NCI-H2227 treated with DMSO at 0.1 percent for 48 hours (cell line): ENCODE results near the gene ELANE.
A peak's percentile ranks its signal among the peaks of the same experiment; 100 is the strongest.

ENCODE experiments used
- DNase-seq: peaks from one replicate; lab custom pipeline; 2025; lab: John Stamatoyannopoulos, UW

Gene ELANE

GRCh38 chr19:852136-853013, at the start of gene ELANE:
ELANE (plus strand) TSS chr19:852303; CDS start chr19:852329, 26 bp downstream.
- no peak for DNase-seq

- DNase-seq, result peak; percentile 38
Observed at GRCh38 chr19:802498-803098, 49.5 kb upstream of the ELANE start.

DNA sequence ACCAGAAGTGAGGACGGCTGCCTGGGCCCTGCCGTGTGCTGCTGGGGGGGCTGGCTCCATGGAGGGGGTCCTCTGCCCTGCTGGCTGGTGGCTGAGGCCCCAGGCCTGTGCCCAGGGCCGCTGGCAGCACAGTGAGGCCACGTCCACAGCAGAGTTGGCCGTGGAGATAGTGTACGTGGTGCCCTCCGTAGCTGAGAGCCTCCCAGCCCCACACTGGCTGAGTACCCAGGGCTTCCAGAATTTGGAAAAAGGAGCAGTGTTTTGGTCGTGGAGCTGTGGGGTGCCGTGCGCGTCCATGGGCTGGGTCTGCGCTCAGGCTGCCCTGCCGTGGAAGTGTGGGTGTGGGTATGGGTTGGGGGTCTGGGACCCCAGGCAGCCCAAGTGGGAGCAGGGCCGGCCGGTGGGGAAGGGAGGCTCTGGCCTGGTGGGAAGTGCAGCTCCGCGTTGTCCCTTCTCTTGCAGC, 49.0 kb upstream of the ELANE start:
- no peak for DNase-seq

DNA sequence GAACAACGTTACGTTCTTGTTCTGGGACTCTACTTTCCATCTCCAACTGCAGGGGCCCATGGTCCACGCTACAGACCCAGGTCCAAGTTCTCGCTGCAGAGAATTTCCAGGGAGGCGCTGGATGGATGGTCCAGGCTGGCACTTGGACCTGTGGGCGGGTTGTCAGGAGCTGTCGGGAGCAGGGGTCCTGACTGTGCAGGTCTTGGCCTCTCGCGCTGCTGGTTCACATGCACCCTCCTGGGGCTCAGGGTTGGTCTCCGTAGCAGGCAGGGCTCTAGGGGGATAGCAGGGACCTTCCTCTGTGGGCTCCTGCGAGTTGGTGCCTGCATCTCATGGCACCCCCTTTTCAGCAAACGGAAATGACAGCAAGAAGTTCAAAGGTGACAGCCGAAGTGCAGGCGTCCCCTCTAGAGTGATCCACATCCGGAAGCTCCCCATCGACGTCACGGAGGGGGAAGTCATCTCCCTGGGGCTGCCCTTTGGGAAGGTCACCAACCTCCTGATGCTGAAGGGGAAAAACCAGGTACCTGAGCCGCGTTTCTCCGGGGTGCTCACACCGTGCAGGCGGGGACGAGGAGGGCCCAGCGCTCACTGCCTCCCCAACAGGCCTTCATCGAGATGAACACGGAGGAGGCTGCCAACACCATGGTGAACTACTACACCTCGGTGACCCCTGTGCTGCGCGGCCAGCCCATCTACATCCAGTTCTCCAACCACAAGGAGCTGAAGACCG, 48.3 kb upstream of the ELANE start:
- no peak for DNase-seq

DNA sequence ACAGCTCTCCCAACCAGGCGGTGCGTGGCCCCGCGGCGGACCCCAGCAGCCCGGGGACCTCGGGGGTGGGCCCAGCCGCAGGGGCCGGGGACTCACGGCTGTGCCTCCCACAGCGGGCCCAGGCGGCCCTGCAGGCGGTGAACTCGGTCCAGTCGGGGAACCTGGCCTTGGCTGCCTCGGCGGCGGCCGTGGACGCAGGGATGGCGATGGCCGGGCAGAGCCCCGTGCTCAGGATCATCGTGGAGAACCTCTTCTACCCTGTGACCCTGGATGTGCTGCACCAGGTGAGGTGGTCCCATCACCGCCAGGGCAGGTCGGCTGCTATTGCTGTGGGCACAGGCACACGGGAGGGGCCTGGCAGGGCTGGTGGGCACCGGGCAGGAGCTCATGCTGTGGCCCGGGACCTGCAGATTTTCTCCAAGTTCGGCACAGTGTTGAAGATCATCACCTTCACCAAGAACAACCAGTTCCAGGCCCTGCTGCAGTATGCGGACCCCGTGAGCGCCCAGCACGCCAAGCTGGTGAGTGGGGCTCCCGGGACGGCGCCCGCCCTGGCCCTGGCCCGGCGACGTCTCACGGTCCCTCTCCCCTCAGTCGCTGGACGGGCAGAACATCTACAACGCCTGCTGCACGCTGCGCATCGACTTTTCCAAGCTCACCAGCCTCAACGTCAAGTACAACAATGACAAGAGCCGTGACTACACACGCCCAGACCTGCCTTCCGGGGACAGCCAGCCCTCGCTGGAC, 47.5 kb upstream of the ELANE start:
- no peak for DNase-seq

- no peak for DNase-seq
Observed at GRCh38 chr19:805166-805551, 46.9 kb upstream of the ELANE start.

DNA sequence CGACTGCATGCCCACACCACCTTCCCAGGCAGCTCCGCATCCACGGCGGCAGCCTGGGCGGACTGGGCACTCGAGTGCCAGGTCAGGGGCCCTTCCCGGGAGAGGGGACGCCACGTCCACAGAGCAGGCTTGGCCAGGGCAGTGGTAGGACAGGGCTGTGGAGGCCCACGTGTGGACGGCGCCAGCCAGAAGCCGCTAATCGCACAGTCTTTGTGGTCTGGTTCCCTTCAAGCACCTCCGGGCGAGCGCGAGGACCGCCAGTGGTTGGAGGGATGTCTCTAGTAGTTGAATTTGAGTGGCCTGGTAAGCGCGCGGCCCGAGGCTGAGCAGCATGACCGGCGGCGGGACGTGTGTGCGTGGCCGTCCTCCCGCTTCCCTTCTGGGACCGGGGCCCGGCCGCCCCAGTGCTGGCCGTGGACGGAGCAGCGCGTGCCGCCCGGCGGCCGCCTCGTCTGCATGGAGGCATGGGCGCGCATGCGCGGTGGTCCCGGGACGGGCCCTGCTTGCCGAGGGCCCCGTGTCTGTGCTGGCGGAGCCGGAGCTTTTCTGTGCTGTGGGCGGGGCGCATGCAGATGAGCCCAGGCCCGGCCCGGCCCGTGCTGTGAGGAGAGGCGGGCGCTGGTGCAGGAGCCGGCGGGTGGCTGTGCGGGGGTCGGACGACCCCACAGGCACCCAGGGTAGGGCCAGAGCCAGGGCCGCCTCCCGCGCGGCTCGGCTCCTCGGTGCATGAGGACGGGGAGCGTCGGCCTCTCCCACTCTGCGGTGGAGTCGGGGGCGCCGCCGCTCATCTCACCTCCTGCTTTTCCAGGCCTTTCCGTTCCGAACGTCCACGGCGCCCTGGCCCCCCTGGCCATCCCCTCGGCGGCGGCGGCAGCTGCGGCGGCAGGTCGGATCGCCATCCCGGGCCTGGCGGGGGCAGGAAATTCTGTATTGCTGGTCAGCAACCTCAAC, 46.2 kb upstream of the ELANE start:
- DNase-seq, result no peak

- no peak for DNase-seq
Observed at GRCh38 chr19:806815-807421, 45.2 kb upstream of the ELANE start.

DNA sequence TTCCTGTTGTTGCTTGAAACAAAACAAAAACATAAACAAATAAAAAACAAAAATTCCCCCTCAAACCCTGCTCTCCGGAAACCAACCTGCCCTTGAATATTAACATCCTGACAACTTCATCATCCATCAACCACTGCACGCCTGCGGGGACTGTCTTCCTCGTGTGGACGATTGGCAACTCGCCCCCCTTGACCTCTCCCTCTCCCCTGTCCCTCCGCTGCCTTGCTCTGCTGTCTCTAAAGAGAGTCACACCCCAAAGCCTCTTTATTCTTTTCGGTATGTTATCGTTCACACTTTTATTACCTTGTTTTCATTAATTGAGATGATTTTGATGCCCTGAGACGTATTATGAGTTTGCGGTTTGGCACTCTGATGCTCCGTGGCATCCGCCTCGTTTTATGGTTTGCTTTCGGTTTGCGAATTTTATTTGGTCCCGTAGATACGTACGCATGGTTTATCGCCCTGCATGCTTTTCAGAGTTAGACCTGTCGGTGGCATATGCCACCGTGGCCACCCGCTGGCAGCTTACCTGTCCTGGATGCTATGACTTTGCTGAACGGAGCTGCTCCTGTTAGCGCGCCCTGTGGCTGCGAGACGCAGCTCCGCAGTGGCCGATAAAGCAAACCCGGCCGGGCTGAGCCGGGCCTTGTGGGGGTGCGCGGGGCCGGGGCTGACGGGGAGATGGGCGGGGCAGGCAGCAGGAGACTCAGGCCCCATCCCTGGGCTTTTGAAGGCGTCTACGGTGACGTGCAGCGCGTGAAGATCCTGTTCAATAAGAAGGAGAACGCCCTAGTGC, 44.3 kb upstream of the ELANE start:
- no peak for DNase-seq

GRCh38 chr19:808423-808775, 43.7 kb upstream of the ELANE start:
- DNase-seq, result no peak

DNA sequence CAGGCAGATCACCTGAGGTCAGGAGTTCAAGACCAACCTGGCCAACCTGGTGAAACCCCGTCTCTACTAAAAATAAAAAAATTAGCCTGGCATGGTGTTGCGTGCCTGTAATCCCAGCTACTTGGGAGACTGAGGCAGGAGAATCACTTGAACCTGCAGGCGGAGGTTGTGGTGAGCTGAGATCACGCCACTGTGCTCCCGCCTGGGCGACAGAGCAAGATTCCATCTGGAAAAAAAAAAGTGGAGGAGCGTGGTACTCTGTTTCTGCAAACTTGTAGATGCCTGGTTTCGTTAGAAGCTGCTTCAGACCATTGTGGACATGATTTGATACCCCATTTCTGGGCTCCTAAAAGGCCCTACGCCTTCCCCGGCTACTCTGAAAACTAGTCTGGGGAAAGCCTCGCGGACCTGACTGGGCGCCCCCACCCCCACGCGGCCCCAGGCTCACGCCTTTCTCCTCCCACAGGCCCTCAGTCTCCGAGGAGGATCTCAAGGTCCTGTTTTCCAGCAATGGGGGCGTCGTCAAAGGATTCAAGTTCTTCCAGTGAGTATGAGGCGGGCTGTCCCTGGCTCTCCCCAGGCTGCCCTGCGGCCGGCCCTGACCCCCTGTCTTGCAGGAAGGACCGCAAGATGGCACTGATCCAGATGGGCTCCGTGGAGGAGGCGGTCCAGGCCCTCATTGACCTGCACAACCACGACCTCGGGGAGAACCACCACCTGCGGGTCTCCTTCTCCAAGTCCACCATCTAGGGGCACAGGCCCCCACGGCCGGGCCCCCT, 41.8 kb upstream of the ELANE start:
- no peak for DNase-seq

GRCh38 chr19:810883-811489, 41.1 kb upstream of the ELANE start:
- no peak for DNase-seq

GRCh38 chr19:811506-812048, 40.5 kb upstream of the ELANE start:
- DNase-seq, result no peak

DNA sequence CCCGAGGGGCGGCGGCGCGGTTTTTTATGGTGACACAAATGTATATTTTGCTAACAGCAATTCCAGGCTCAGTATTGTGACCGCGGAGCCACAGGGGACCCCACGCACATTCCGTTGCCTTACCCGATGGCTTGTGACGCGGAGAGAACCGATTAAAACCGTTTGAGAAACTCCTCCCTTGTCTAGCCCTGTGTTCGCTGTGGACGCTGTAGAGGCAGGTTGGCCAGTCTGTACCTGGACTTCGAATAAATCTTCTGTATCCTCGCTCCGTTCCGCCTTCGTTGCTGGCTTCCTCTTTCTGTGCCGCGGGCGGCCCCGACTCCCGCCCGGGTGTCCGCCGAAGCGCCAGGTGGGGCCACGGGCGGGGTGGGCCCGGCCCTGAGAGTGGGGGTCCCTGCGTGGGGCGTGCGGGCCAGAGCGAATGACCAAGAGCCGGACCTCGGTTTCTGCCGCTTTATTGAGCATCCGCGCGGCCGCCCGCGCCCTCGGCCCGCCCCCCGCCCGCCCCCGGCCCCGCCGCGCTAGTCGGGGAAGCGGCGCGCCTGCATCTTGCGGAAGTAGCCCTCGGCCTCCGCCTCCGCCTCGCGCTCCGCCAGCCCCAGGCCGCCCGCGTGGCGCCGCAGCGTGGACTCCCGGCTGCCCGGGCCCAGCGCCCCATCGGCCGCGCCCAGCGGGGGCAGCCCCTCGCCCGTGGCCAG, 39.9 kb upstream of the ELANE start:
- no peak for DNase-seq

- DNase-seq, result no peak
Observed at GRCh38 chr19:812747-813218, 39.3 kb upstream of the ELANE start.

DNA sequence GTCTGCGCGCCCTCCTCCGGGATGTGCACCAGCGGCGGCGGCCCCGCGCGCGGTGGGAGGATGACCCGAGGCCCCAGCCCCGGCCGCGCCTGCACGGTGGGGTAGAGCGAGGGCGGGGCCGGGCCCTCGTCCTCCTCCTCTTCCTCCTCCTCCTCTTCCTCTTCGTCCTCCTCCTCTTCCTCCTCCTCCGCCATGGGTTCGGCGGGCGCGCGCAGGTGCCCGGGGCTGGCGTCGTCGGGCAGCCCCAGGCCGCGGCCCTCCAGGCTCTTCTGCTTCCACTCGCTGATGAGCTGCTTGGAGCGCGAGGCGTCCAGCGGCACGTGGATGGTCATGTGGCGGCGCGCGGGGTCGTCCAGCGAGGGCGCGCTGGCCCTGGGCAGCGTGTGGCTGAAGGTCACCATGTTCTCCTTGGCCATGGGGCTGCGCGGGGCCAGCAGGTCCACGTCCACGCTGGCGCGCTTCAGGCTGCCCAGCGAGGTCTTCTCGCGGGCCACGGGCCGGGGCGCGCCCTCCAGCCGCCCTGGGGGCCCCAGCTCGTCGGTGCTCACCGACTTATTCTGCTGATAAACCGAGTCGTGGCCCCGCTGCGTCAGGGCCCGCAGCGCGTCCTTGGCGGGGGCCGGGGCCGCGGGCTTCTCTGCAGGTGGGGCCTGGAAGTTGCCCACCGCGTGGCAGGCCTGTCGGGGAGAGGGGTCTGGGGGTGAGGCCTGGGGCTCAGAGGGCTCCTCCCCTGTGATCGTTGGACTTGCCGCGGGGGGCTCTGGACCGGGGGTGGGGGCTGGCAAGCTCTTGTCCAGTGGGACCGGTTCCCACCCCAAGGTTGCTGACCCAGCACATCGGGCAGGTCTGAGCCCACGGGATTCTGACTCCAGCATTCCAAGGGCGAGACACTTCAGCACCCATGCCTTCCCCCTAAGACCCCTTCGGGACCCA, 38.6 kb upstream of the ELANE start:
- no peak for DNase-seq
